Stromal cell of bone marrow (primary cell): Measurements from ENCODE around the gene CSF3R.

Experiments used
- DNase-seq: peaks from one replicate; pipeline ENCODE4 v3.0.0-alpha.2; 2012; ENCODE audit warnings: low read depth

Gene CSF3R

DNA sequence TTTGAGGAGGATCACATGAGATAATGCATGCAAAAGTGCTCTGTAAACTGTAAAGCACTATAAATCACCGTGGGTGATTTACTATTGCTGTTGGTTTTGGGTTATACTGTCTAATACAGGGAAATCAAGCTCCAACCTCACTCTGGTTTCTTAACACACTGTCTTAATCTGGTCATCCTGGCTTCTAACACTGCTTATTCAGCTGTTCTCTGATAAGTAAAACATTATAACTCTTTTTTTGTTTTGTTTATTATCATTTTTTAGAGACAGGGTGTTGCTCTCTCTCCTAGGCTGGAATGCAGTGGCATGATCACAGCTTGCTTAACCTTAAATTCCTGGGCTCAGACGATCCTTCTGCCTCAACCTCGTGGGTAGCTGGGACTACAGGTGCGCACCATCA lies 63.1 kb downstream of the CSF3R start:
- DNase-seq, result no peak

DNA sequence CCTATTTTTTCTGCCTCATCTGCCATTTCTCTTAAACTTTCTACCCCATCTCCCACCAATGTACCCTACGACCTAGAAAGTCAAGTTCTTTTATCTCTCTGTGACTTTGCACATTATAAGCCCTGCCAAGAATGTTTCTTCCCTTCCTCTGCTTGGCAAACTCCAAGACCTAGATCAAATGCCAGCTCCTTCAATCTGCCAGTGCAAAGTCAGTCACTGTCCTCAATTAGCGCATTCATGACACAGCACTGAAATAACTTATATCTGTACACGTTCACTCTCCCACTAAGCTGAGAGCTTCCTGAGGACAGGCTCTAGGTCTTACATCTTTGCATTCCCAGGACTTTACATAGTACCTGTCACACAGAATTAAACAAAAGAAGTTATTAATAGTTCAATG lies 63.6 kb downstream of the CSF3R start:
- no peak for DNase-seq

DNA sequence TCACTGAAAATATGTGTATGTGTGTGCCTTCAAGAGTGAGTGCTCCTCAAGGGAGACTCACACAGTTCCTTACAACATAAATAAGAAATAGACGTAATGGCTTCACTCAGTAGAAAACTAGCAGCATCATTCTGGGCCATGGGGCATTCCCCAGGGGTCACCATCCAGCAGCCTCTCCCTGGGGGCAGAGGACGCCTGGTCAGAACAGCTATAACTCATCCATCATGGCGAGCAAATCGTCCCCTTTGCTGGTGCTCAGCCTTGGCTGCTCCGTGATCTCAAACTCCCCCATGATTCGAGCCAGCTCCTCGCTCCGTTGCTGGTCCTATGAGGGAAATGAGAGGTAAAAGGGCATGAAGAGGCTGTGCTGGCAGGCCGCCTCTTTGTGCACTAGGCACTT lies 64.8 kb downstream of the CSF3R start:
- no peak for DNase-seq
